Pancreas (tissue), 10 donors: Measurements from ENCODE around the gene CARMIL3. TPM values are rescaled to one million over a fixed set of nuclear protein-coding genes. Genes with fewer than 3 reads are reported as not detected.

ENCODE experiments used
- ATAC-seq, 4 donors: fragments of 200-7000 bp; cut with Tn5 transposase; one replicate each; pipeline versions ENCODE4 v1.8.0 to v1.9.1; 2020; ENCODE audit warnings: mild to moderate bottlenecking in 4 of 4, moderate library complexity in 4 of 4
- DNase-seq, 6 donors: peaks; one replicate each; pipeline ENCODE4 v3.0.0-alpha.2; 2020
- FAIRE-seq: peaks from 2 replicates; lab custom pipeline; 2012; peaks lifted over from hg19 to GRCh38; lab: Jason Lieb, UNC
- H3K27ac ChIP-seq, 4 donors: fragments of 200-600 bp; sonication (generic); 1 replicate in 3 of 4; 2 replicates in 1 of 4; pipeline versions ENCODE4 v1.5.0 to v1.8.0; 2020
- H3K27me3 ChIP-seq, 4 donors: fragments of 200-600 bp; one replicate each; pipeline ENCODE4 v1.8.0; 2021
- H3K36me3 ChIP-seq, 3 donors: fragments of 200-600 bp; sonication (generic) in 1 of 3; one replicate each; pipeline versions ENCODE4 v1.5.0 to v1.8.0; 2020 to 2021
- H3K4me1 ChIP-seq, 3 donors: fragments of 200-600 bp; one replicate each; pipeline ENCODE4 v1.8.0; 2021
- H3K4me3 ChIP-seq, 4 donors: fragments of 200-600 bp; sonication (generic) in 2 of 4; one replicate each; pipeline versions ENCODE4 v1.5.0 to v1.8.0; 2020 to 2021
- H3K9me3 ChIP-seq, 4 donors: fragments of 200-600 bp; one replicate each; pipeline ENCODE4 v1.8.0; 2021
- CTCF ChIP-seq, 4 donors: fragments of 200-600 bp; sonication (generic) in 3 of 4; IDR thresholded peaks; one replicate each; pipeline versions ENCODE4 v1.5.0 to v1.8.0; 2021; ENCODE audit warnings: antibody characterized with exemption in 4 of 4
- WGBS, 2 donors: extraction: QIAGEN DNeasy Blood & Tissue Kit; methylation state at CpG; one replicate each; pipeline ENCODE4 v1.1.7; 2013; 5-methylcytosine and 5-hydroxymethylcytosine counted together
- intact Hi-C, 3 donors: fragments of 100-400 bp; cut with DNase I; formaldehyde crosslinking; loops; one replicate each; pipeline versions ENCODE4 v1.11.1 to v1.14.2; 2022
- polyA plus RNA-seq, 2 donors: library from polyadenylated mRNA; stranded (reverse); fragments of 200-250 nt; gene quantifications; one replicate each; pipeline ENCODE4 v1.2.3, GENCODE V29; 2013
- total RNA-seq, 6 donors: library from RNA; stranded (reverse); fragmentation: NEBNext Ultra II Directional in 4 of 6; extraction: Animal tissue kit (Norgen Biotek cat#: 25700) in 4 of 6; gene quantifications; one replicate each; pipeline versions ENCODE4 v1.2.1 to v1.2.4, GENCODE V29; 2021 to 2023
- donor health status: healthy with polysubstance abuse.
- donor health status: DM: no; HTN: no; CAD: no; lungs with moderate emphysema.
- donor health status: DM: no; HTN: no; CAD: no.
- donor health status: control.
- donor health status: control.
- donor health status: Bipolar disorder and iron deficiency.
- donor health status: DM: yes; HTN: yes; CAD: no.
- donor health status: DM: no; HTN: no; CAD: no.
- donor health status: DM: no; HTN: no; CAD: no.
- donor health status: DM: yes; HTN: yes; CAD: no.

Gene CARMIL3
- total and polyA plus RNA-seq, 8 donors: 0.31 to 4.0 (median 0.79) TPM

- no peaks in the 10 kb centered on the region for H3K9me3 ChIP-seq
- FAIRE-seq (no peak), DNase-seq (peak in 1 of 6 donors; percentile 44), ATAC-seq (peak in 2 of 4 donors; percentile 27 to 50)
- H3K27me3 ChIP-seq: no peaks in the 10 kb centered on the region
- H3K27ac ChIP-seq: no peak overlapping the region
- H3K4me3 ChIP-seq: no peak overlapping the region
- no peaks in the 10 kb centered on the region for H3K36me3 ChIP-seq
- TF ChIP-seq CTCF (IDR thresholded peaks at IDR 0.05): no peak
- intact Hi-C loops: no loop called here
- H3K4me1 ChIP-seq: peaks cover 0 to 4% (median 0%) of the 10 kb centered on the region in 3 donors
- WGBS, 2 donors: 92 to 96% methylated on average over 9 of the region's 9 CpGs
These were observed 27.8 kb downstream of the CARMIL3 start for GRCh38 chr14:24079491-24080141.

GRCh38 chr14:24080142-24080530 is 28.3 kb downstream of the CARMIL3 start:
- ATAC-seq (no peak), DNase-seq (peak in 1 of 6 donors; percentile 31), FAIRE-seq (no peak)
- no peaks in the 10 kb centered on the region for H3K9me3 ChIP-seq
- H3K4me3 ChIP-seq: no peak overlapping the region
- no peak overlapping the region for H3K27ac ChIP-seq
- intact Hi-C loops: no loop called here
- TF ChIP-seq CTCF (IDR thresholded peaks at IDR 0.05): no peak
- no peaks in the 10 kb centered on the region for H3K27me3 ChIP-seq
- H3K4me1 ChIP-seq: peaks cover 0 to 4% (median 0%) of the 10 kb centered on the region in 3 donors
- H3K36me3 ChIP-seq: no peaks in the 10 kb centered on the region
- WGBS, 2 donors: 65 to 81% methylated on average over 6 of the region's 6 CpGs

GRCh38 chr14:24080888-24081738 is 29.3 kb downstream of the CARMIL3 start:
- Histone ChIP-seq H3K27ac (peak overlapping the region; percentile 35 to 84 (median 78)), H3K4me1 (peaks cover 0 to 4% (median 0%) of the 10 kb centered on the region in 3 donors), H3K4me3 (peak overlapping the region; percentile 33 to 77 (median 46)), H3K36me3 (no peaks in the 10 kb centered on the region), H3K9me3 (no peaks in the 10 kb centered on the region), H3K27me3 (no peaks in the 10 kb centered on the region)
- no peak for FAIRE-seq
- ATAC-seq: peak; percentile 90 to 94 (median 92)
- intact Hi-C loops: no loop called here
- peak; percentile 79 to 92 (median 82) for DNase-seq
- 0% methylated on average over 72 to 74 of the region's 74 CpGs for WGBS, 2 donors
- no peak for TF ChIP-seq CTCF (IDR thresholded peaks at IDR 0.05)

GRCh38 chr14:24081739-24082211 is 30.0 kb downstream of the CARMIL3 start:
- DNase-seq: no peak
- Histone ChIP-seq H3K27ac (peak overlapping the region; percentile 35 to 84 (median 78)), H3K9me3 (no peaks in the 10 kb centered on the region), H3K4me1 (peaks cover 0 to 4% (median 0%) of the 10 kb centered on the region in 3 donors), H3K36me3 (no peaks in the 10 kb centered on the region), H3K4me3 (peak overlapping the region; percentile 33 to 77 (median 46)), H3K27me3 (no peaks in the 10 kb centered on the region)
- intact Hi-C loops: no loop called here
- ATAC-seq: no peak
- FAIRE-seq: no peak
- no peak for TF ChIP-seq CTCF (IDR thresholded peaks at IDR 0.05)
- WGBS, 2 donors: 16 to 21% methylated on average over 26 of the region's 26 CpGs
